Thymus (tissue), 11 donors: ENCODE data around the gene ACTL10. TPM values are rescaled to one million over a fixed set of nuclear protein-coding genes. Genes with fewer than 3 reads are reported as not detected.

ENCODE experiments used
- DNase-seq, 9 donors: peaks; one replicate each; pipeline ENCODE4 v3.0.0-alpha.2; 2013; ENCODE audit warnings: low spot score in 9 of 9, low read depth in 6 of 9, missing footprints in 1 of 9
- H3K27ac ChIP-seq, 2 donors: one replicate each; pipeline ENCODE4 v1.5.1; 2013; ENCODE audit warnings: control low read depth in 1 of 2, low read depth in 1 of 2, low read length in 1 of 2, mild to moderate bottlenecking in 1 of 2, moderate library complexity in 1 of 2
- H3K27me3 ChIP-seq, 2 donors: one replicate each; pipeline ENCODE4 v1.5.1; 2013; ENCODE audit warnings: low read length in 1 of 2; ENCODE audit not compliant: control insufficient read depth in 2 of 2, insufficient read depth in 1 of 2
- H3K36me3 ChIP-seq, 2 donors: one replicate each; pipeline ENCODE4 v1.5.1; 2013; ENCODE audit warnings: low read length in 1 of 2, mild to moderate bottlenecking in 1 of 2, moderate library complexity in 1 of 2; ENCODE audit not compliant: control insufficient read depth in 2 of 2, insufficient read depth in 2 of 2
- H3K4me1 ChIP-seq, 2 donors: one replicate each; pipeline ENCODE4 v1.5.1; 2013; ENCODE audit warnings: low read length in 2 of 2; ENCODE audit not compliant: control insufficient read depth in 2 of 2, insufficient read depth in 2 of 2
- H3K4me3 ChIP-seq, 2 donors: one replicate each; pipeline ENCODE4 v1.5.1; 2013; ENCODE audit warnings: low read length in 2 of 2, control low read depth in 1 of 2, mild to moderate bottlenecking in 1 of 2
- H3K9me3 ChIP-seq, 2 donors: one replicate each; pipeline ENCODE4 v1.5.1; 2013; ENCODE audit warnings: low read length in 1 of 2, mild to moderate bottlenecking in 1 of 2; ENCODE audit not compliant: control insufficient read depth in 2 of 2, insufficient read depth in 1 of 2
- WGBS: extraction: QIAGEN DNeasy Blood & Tissue Kit; methylation state at CpG from one replicate; pipeline ENCODE4 v1.1.7; 2013; 5-methylcytosine and 5-hydroxymethylcytosine counted together
- polyA plus RNA-seq: library from polyadenylated mRNA; stranded (reverse); fragments of 200-250 nt; gene quantifications from one replicate; pipeline ENCODE4 v1.2.3, GENCODE V29; 2013
- total RNA-seq: library from RNA; stranded (reverse); fragments of 120-200 nt; gene quantifications from one replicate; pipeline ENCODE4 v1.2.4, GENCODE V29; 2013
- donor health status: healthy.

Gene ACTL10
- total and polyA plus RNA-seq, 2 donors = 1.2 to 2.8 TPM

GRCh38 chr20:33703498-33704137 is 36.9 kb downstream of the ACTL10 start:
- DNase-seq = no peak
- peaks cover 0 to 8% of the 10 kb centered on the region in 2 donors for H3K9me3 ChIP-seq
- no peaks in the 10 kb centered on the region for H3K27me3 ChIP-seq
- no peak overlapping the region for H3K4me3 ChIP-seq
- 96% methylated on average over 8 of the region's 8 CpGs for WGBS
- H3K27ac ChIP-seq = no peak overlapping the region
- peaks cover 9 to 17% of the 10 kb centered on the region in 2 donors for H3K36me3 ChIP-seq
- H3K4me1 ChIP-seq = no peaks in the 10 kb centered on the region

- Histone ChIP-seq H3K36me3 (peaks cover 9 to 17% of the 10 kb centered on the region in 2 donors), H3K4me1 (no peaks in the 10 kb centered on the region), H3K27me3 (no peaks in the 10 kb centered on the region), H3K9me3 (peaks cover 0 to 8% of the 10 kb centered on the region in 2 donors), H3K4me3 (no peak overlapping the region), H3K27ac (no peak overlapping the region)
- no peak for DNase-seq
- 93% methylated on average over 11 of the region's 11 CpGs for WGBS
Observed at GRCh38 chr20:33704197-33704924, 37.6 kb downstream of the ACTL10 start.

- H3K9me3 ChIP-seq = no peaks in the 10 kb centered on the region
- no peaks in the 10 kb centered on the region for H3K27me3 ChIP-seq
- no peak for DNase-seq
- H3K4me3 ChIP-seq = no peak overlapping the region
- peaks cover 29 to 30% of the 10 kb centered on the region in 2 donors for H3K36me3 ChIP-seq
- WGBS = 93% methylated on average over 11 of the region's 11 CpGs
- no peak overlapping the region for H3K27ac ChIP-seq
- H3K4me1 ChIP-seq = no peaks in the 10 kb centered on the region
Observed at GRCh38 chr20:33707668-33708067, 40.9 kb downstream of the ACTL10 start.

- Histone ChIP-seq H3K4me3 (no peak overlapping the region), H3K9me3 (no peaks in the 10 kb centered on the region), H3K27ac (no peak overlapping the region), H3K27me3 (no peaks in the 10 kb centered on the region), H3K36me3 (peaks cover 38 to 42% of the 10 kb centered on the region in 2 donors), H3K4me1 (no peaks in the 10 kb centered on the region)
- no peak for DNase-seq
- WGBS = 100% methylated on average over 2 of the region's 2 CpGs
Observed at GRCh38 chr20:33709398-33709797, 42.7 kb downstream of the ACTL10 start.

GRCh38 chr20:33709905-33710541 is 43.3 kb downstream of the ACTL10 start:
- H3K27ac ChIP-seq = no peak overlapping the region
- H3K27me3 ChIP-seq = no peaks in the 10 kb centered on the region
- H3K9me3 ChIP-seq = no peaks in the 10 kb centered on the region
- H3K36me3 ChIP-seq = peaks cover 40 to 46% of the 10 kb centered on the region in 2 donors
- DNase-seq = no peak
- no peaks in the 10 kb centered on the region for H3K4me1 ChIP-seq
- WGBS = 94% methylated on average over 16 of the region's 16 CpGs
- H3K4me3 ChIP-seq = no peak overlapping the region

- Histone ChIP-seq H3K4me3 (no peak overlapping the region), H3K4me1 (no peaks in the 10 kb centered on the region), H3K27me3 (no peaks in the 10 kb centered on the region), H3K9me3 (no peaks in the 10 kb centered on the region), H3K27ac (no peak overlapping the region), H3K36me3 (peaks cover 40 to 47% of the 10 kb centered on the region in 2 donors)
- no peak for DNase-seq
- WGBS = 89% methylated on average over 14 of the region's 14 CpGs
Observed at GRCh38 chr20:33710681-33711445, 44.1 kb downstream of the ACTL10 start.

- Histone ChIP-seq H3K27ac (no peak overlapping the region), H3K4me3 (no peak overlapping the region), H3K36me3 (peaks cover 37 to 47% of the 10 kb centered on the region in 2 donors), H3K4me1 (no peaks in the 10 kb centered on the region), H3K27me3 (no peaks in the 10 kb centered on the region), H3K9me3 (no peaks in the 10 kb centered on the region)
- DNase-seq = no peak
- 95% methylated on average over 1 of the region's 1 CpG for WGBS
Observed at GRCh38 chr20:33711446-33711738, 44.6 kb downstream of the ACTL10 start.

GRCh38 chr20:33713865-33714367 is 47.2 kb downstream of the ACTL10 start:
- WGBS = 98% methylated on average over 10 of the region's 10 CpGs
- peaks cover 23 to 41% of the 10 kb centered on the region in 2 donors for H3K36me3 ChIP-seq
- no peaks in the 10 kb centered on the region for H3K27me3 ChIP-seq
- H3K27ac ChIP-seq = no peak overlapping the region
- no peak overlapping the region for H3K4me3 ChIP-seq
- no peaks in the 10 kb centered on the region for H3K9me3 ChIP-seq
- no peak for DNase-seq
- H3K4me1 ChIP-seq = no peaks in the 10 kb centered on the region
